GM18907 (cell line): Measurements from ENCODE around the gene MAST3.
A peak's percentile ranks its signal among the peaks of the same experiment; 100 is the strongest.

Experiments
- ATAC-seq: cut with Tn5 transposase; IDR thresholded peaks from one replicate; pipeline ENCODE4 v1.9.1; 2021; ENCODE audit warnings: mild to moderate bottlenecking, moderate library complexity; ENCODE audit not compliant: unreplicated experiment

MAST3 gene

DNA sequence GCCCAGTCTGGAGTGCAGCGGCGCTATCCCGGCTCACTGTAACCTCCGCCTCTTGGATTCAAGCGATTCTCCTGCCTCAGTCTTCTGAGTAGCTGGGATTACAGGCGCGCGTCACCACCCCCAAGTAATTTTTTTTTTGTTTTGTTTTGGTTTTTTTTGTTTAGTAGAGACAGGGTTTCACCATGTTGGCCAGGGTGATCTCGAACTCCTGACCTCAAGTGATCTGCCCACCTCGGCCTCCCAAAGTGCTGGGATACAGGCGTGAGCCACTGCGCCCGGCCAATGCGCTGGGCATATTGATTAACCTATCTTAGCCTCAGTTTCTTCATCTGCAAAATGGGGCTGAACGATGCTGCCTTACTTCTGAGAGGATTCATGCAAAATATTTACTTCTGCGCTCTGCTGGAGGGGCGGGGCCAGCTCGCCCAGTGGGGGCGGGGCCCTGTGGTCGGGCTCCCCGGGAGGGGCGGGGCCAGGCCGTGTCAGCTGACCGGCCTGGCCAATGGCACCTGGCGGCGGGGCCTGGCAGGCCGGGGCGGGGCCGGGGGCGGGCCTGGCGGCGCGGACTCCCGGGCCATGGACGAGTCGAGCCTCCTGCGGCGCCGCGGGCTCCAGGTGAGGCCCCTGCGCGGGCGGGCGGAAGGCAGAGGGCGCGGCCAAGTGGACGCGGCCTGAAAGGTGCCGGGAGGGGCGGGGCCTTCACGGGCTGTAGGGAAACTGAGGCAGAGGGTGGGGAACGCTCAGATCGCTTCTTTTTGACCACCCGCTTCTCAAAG lies at the start of gene MAST3:
Gene MAST3 (plus strand): TSS at position 562 of the 776 bp plus-strand sequence. CDS start 15 bp downstream, at position 577.
- peak; percentile 42 for ATAC-seq

DNA sequence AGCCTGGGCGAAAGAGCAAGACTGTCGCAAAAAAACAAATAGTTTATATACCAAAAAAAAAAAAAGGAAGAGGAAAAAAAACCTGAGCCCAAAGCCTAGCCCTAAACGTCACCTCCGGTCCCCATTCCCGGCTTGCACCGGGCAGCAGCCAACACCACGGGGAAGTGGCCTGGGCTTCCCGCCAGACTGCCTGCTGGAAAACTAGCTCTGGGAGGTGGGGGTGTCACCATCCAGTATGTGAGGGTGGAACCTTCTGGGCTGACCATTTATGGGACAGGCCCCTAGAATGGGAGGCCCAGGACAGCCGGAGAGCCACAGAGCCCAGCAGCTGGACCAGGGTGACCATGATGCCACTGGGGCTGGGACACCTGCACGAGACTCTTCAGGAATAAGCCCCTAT lies 48.2 kb upstream of the MAST3 start:
- ATAC-seq, result no peak

DNA sequence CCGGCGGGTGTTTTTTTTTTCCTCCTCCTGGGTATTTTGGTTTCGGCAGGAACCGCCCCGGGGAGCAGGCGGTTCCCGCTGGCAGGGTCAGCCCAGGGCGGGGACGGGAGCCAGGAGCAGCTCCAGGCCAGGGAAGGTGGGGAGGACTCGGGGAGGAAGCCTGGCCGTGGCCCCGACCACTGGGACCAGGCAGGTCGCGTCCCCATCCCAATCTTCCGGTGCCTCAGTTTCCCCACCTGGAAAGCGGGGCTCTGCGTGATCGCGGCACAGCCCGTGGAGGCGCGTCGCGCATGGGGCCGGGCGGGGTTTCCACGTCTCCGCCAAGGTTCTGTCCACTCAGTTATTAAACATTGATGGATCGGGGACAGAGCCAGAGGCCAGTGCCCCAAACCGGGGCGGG lies 45.7 kb upstream of the MAST3 start:
- no peak for ATAC-seq

DNA sequence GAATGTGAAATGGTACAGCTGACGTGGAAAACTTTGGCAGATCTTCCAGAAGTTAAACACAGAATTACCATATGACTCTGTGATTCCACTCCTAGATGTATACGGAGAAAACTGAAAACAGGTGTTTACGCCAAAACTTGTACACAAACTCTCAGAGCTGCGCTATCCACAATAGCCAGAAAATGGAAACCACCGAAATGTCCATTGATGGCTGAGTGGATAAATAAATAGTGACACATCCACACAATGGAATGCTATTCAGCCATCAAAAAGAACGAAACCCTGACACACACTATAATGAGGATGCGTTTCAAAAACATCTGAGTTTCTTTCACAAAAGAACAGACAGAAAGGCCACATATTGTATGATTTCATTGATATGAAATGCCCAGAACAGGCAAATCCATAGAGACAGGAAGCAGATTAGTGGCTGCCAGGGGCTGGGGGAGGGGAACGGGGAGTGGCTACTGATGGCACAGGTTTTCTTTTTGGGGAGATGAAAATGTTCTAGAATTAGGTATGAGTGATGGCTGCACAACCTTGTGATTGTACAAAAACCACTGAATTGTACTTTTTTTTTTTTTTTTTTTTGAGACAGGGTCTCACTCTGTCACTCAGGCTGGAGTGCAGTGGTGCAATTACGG lies 43.9 kb upstream of the MAST3 start:
- no peak for ATAC-seq

DNA sequence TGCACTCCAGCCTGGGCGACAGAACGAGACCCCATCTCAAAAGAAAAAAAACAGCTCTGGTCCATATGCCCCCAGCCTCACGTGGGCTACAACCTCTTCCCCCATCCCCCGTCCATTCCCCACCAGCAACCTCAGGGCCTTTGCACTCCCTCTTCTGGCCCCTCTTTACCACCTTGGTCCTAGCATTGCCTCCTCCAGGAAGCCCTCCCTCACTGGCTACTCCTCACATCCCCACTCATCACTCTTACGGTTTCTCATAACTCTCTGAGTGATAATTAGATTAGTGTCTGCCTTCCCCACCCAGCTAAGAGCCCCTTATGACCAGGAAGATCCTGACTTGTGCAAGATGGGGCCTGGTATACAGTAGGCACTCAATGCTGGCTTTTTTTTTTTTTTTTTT lies 41.6 kb upstream of the MAST3 start:
- no peak for ATAC-seq

DNA sequence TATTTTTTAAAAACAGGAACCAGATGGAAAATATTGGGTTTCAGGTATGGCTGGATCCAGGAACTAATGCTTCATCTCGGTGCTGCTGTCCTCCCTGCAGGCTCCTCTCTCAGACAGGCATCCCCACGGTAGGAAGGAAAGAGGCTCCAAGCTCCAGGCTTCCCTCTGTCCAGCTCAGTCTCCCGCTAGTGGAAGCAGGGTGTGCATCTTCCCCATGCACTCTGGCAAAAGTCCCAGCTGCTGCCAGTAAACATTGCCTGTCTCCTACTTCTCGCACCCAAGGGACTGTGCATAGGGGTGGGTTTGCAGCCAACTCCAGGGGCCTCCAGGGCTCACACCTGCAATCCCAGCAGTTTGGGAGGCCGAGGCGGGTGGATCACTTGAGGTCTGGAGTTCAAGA lies 40.0 kb upstream of the MAST3 start:
- ATAC-seq, result no peak

DNA sequence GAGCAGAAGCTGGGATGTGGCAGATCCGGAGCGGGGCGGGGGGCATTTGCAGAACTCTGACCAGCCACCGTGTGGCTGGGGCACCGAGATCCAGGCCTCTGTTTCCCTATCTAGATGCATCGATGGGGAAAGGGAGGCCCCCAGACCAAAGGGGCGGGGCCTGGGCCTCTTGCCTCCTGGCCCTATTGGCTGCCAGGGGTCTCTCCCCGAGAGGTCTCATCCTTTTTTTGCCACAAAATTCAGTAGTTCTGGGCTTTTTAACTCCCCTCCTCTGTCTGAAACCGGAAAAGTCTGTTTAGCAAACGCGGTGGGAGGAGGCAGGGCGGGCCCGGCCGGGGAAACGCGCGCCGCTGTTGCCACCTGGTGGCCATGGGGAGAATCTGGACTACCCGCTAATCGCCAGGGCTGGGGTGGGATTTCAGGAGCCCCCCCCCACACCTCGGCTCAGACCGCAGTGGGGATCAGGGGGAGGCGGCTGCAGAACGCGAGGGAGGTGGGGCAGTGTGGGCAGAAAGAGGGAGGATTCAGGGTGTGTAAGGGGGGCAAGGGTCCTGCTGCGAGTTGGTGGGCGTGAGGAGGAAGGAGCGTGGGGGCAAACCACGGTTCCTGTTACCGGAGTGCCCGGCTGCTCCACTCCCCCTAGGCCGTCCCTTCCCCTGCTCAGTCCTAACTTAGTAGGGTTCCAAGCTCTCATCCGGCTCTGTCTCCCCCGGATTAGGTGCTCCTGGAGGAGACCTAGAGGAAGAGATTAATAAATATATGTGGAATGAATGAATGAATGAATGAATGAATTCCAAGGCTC lies 39.2 kb upstream of the MAST3 start:
- ATAC-seq, result peak; percentile 59

DNA sequence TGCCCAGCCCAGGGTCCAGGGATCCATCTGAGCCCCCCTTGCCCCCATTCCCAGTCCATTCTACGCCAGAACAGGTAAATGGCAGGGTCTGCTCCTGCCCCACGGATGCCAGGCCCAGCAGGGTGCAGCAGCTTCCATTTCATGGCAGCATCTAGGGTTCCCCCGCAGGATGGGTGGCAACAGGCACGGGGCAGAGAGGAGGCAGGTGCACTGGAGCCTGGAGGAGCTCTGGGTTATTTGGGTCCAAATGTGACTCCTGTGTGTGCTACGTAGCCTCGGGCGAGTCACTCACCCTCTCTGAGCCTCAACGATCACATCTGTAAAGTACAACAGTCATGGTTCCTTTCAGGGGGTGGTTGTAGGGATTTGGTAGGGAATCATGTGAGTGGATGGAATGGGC lies 38.3 kb upstream of the MAST3 start:
- ATAC-seq, result no peak

DNA sequence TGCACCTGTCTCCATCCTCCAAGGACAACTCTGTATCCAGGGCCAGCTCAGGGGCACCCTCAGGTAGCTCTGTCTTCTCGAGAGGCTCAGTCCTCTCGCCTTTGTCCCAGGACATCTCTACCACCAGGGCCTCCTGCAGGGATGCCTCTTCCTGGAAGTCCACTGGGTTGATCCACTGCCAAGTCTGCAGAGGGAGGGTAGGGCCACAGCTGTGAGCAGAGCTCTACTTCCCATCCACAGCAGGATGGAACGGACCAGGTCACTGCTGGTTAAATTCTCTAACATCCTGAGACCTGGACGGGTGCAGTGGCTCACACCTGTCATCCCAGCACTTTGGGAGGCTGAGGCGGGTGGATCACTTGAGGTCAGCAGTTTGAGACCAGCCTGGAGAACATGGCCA lies 37.7 kb upstream of the MAST3 start:
- ATAC-seq, result no peak

DNA sequence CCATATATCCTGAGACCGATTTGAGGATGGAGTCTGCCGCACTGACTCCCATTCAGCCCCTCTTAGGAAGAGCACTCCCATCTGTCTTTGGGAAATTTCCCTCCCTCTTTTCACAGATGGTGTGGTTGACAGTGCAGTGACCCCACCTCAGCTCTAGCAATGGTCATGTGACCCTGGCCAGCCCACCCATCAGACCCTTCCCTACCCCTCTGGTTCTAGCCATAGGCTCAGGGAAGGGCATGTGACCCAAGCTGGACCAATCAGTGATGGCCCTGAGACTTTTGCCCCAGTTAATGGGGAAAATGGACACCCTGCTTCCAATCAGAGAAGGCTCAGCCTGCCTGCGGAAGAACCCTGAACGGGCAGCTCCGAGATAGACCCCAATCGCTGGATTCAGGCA lies 37.1 kb upstream of the MAST3 start:
- no peak for ATAC-seq

DNA sequence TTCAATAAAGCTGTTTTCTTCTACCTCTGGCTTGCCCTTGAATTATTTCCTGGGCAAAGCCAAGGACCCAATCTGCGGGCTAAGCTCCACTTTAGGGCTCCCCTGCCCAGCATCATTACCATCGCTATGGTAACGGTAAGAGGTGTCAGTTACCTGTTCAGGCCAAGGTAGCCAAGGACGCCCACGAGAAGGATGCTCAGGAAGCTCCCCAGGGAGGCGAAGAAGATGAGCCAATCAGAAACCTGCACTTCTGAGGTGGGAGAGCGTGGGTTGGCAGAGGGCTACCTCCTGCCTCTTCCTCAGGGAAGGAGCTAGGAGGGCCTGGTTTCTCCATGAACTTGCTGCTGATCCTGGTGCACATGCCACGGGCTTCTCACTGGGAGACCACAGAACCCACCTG lies 35.5 kb upstream of the MAST3 start:
- ATAC-seq, result no peak

DNA sequence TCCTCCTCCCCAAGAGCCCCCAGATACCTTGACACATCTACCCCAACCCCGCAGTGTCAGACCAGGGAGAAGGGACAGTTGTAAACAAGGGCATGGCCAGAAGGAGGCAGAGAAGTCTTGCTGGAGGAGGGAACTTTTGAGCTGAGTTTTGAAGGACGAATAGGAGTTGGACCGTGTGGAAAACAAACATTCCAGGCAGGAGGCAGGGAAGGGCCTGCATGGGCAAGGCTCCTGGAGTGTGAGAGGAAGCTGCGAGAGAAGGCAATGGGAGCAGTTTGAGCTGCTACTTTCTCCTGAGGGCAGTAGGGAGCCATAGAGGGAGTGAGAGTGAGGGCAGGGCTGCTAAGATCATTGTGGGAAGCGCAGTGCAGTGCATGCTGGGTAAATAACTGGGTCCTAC lies 34.1 kb upstream of the MAST3 start:
- ATAC-seq, result no peak

DNA sequence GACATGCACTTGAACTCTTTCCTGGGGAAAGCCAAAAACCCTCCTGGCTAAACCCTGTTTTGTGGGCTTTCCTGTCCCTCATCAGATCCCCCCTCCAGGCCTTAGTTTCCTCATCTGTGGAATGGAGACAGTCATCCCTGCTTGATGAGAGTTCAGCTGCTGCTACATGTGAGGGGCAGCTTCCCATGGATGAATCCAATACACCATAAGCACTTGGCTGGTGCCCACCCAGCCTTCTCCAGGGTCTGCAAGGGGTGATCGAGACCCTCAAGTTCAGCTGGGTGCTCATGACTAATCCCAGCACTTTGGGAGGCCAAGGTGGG lies 32.4 kb upstream of the MAST3 start:
- ATAC-seq, result no peak

DNA sequence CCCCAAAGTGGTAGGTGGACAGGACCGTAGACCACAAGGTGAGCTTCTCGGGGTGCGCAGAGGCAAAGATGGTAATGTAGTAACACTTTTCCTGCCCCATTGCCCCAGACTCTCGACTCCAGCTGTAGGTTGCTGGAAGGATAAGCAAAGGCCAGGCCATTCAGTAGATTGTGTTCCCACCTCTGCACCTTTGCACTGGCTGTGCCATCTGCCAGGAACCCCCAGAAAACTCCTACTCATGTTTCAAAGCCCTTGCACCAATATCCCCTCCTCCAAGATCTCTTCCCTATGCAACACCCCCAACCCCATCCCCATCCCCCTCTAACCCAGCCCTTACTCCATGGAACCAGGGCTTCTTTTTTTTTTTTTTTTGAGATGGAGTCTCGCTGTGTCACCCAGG lies 29.2 kb upstream of the MAST3 start:
- no peak for ATAC-seq

DNA sequence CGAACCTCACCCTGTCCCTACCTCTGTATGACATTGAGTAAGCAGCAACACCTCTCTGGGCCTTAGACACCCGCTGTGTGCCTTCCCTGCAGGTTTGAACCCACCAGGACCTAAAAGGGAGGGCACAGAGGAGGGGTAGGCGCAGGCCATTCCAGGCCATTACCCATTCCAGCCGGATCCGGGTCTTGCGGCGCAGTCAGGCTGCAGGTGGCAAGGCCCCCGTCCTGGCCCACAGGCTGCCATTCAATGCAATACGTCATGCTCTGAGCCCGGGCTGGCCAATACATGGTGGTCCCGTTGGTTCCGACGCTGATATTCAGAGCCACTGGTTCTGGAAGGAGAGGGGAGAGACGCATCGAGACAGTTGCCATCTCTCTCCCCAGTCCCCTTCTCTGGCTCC lies 28.2 kb upstream of the MAST3 start:
- ATAC-seq, result no peak

DNA sequence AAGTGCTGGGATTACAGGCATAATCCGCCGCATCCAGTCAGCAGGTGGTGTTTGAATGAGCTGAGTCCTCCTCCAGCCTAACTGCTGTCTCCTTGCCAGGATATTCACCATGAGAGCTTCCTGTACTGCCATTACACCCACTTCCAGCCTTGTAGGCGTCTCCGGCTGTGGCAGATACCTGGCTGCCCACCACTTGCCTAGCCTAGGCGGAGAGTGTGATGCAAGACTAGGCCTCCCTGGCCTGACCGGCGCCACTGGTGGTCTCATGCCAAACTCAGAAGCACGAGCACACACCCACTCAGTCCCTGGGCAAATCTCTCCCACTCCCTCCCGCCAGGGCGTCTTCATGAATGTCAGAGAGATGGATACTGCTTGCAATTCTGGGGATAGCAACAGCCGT lies 27.4 kb upstream of the MAST3 start:
- ATAC-seq, result no peak

DNA sequence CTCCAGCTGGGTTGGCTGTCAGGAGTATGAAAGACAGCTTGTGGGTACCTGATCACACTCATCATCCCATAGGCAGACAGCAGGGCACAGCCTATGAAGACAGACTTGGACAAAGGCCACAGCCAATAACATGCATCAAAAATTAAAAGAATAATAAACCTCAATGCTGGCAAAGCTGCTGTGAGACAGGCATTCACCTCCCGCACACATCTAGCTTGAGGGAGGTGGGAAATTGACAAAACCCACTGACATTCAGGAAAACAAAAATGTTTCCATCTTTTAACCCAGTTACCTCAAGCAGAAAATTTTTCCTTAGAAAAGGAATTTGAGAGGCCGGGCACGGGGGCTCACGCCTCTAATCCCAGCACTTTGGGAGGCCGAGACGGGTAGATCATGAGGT lies 25.2 kb upstream of the MAST3 start:
- ATAC-seq, result no peak

DNA sequence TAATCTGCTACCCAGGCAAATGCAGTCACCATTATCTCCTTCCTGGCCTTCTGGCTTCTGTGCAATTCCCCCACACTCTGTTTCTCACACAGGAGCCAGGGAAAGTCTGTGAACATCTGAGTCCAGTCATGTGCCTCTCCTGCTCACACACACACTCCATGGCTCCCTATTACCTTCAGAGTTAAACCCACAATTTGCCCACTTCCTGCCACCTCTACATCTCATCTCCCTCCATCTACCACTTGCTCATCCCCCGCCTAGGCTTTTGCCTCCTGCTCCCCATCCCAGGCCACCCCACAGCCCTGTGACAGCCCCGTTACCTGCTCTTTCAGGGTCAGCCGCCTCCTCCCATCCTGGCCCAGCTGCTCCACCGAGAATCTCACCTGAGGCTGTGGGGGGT lies 24.4 kb upstream of the MAST3 start:
- no peak for ATAC-seq

DNA sequence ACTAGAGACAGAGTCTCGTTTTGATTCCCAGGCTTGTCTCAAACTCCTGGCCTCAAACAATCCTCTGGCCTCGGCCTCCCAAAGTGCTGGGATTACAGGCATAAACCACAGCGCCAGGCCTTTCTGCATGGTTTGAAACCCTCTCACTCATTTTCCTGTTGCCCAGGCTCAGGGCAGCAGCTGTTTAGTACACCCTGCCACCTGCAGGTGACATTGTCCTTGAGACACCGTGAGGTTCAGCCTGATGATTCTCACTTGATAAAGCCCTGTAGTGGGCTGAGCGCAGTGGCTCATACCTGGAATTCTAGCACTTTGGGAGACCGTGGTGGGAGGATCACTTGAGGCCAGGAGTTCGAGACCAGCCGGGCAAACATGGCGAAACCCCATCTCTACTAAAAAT lies 23.4 kb upstream of the MAST3 start:
- no peak for ATAC-seq

DNA sequence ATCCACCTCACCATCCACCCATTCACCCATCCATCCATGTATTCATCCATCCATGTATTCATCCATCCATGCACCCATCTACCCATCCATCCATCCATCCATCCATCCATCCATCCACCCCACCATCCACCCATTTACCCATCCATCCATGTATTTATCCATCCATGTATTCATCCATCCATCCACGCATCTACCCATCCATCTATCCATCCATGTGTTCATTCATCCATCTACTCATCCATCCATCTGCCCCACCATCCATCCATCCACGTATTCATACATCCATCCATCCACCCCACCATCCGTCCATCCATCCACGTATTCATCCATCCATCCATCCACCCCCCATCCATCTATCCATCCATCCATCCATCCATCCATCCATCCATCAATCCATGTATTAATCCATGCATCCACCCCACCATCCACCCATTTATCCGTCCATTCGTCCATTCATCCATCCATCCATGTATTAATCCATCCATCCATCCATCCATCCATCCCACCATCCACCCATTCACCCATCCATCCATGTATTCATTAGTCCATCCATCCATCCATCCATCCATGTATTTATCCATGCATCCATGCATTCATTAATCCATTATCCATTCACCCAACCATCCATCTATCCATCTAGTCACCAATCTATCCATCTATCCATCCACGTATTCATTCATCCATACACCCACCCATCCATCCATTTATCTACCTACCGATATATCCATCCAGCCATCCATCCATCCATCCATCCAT lies 13.5 kb upstream of the MAST3 start:
- no peak for ATAC-seq

DNA sequence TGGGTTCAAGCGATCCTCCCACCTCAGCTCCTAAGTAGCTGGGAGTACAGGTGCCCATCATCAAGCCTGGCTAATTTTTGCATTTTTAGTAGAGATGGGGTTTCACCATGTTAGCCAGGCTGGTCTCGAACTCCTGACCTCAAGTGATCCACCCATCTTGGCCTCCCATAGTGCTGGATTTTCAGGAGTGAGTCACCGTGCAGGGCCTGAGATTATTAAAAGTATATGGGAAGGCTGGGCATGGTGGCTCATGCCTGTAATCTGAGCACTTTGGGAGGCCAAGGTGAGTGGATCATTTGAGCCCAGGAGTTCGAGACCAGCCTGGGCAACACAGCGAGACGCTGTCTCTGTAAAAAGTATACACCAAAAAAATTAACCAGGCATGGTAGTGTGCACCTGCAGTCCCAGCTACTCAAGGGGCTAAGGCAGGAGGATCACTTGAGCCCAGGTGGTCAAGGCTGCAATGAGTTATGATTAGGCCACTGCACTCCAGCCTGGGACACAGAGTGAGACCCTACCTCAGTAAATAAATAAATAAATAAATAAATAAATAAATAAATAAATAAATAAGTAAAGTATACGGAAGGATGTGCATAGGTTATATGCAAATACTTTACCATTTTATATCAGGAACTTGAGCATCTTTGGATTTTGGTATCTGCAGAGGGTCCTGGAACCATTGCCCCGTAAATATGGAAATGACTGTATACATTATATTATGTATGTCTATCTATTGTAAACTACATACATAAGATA lies 11.7 kb upstream of the MAST3 start:
- ATAC-seq, result no peak
